AG04449 (cell line): ENCODE results near the gene ZFR2.

Experiments used
- CTCF ChIA-PET: fragments of 350-600 bp; formaldehyde crosslinking; extraction: SDS; loops from one replicate; lab custom pipeline; 2021; ENCODE audit warnings: antibody characterized with exemption; lab: Yijun Ruan, JAX
- POLR2A ChIA-PET: fragments of 400-600, 350-600 bp; formaldehyde crosslinking; extraction: SDS; loops from one replicate; lab custom pipeline; 2020; ENCODE audit warnings: antibody characterized with exemption, inconsistent platforms; lab: Yijun Ruan, JAX
- DNase-seq: peaks from one replicate; pipeline ENCODE4 v3.0.0-alpha.2; 2010; ENCODE audit warnings: low read depth, low spot score
- H3K4me3 ChIP-seq: 2 replicates; pipeline ENCODE4 v1.5.1; 2011; ENCODE audit warnings: low read depth, mild to moderate bottlenecking, control low read depth, low read length
- TF ChIP-seq, protein P1 (sequence below): IDR thresholded peaks from one replicate; pipeline ENCODE4 v1.5.1; 2011; ENCODE audit warnings: mild to moderate bottlenecking, moderate library complexity, low read length, control low read depth, inconsistent platforms; ENCODE audit not compliant: insufficient read depth; ENCODE audit errors: missing control alignments

The ZFR2 gene

DNA sequence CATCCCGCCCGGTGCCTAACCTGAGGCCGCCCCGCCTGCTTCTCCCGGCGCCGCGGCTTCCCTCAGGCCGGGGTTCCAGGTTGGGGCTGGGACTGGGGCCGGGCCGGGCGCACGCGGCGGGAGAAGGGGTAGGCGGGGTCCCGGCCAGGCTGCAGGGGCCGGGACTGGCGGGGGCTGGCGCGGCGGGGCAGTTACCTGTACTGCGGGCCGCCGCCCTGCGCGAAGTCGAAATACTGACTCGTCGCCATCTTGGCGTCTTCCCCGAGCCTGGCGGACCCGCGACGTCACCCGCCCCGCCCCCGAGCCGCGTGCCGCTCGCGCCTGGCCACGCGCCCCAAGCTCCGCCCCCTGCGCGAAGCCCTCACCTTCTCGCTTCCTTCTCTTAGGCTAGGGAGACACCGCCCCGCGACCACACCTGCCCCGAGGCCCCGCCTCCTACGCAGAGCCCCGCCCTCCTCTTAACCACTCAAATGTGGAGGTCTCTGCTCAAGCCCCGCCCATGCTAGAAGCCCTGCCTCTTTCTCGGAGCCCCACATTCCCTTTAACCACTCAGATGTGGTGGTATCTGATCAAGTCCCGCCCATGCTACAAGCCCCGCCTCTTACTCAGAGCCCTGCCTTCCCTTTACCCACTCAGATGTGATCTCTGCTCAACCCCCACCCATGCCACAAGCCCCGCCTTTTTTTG is at the start of gene ZFR2:
Gene ZFR2, minus strand, starts transcription at position 269 of the 687 bp plus-strand sequence. Its CDS starts 21 bp downstream, at position 248.
- no peak for DNase-seq
- POLR2A ChIA-PET = no interaction called here
- TF ChIP-seq, protein P1, sequence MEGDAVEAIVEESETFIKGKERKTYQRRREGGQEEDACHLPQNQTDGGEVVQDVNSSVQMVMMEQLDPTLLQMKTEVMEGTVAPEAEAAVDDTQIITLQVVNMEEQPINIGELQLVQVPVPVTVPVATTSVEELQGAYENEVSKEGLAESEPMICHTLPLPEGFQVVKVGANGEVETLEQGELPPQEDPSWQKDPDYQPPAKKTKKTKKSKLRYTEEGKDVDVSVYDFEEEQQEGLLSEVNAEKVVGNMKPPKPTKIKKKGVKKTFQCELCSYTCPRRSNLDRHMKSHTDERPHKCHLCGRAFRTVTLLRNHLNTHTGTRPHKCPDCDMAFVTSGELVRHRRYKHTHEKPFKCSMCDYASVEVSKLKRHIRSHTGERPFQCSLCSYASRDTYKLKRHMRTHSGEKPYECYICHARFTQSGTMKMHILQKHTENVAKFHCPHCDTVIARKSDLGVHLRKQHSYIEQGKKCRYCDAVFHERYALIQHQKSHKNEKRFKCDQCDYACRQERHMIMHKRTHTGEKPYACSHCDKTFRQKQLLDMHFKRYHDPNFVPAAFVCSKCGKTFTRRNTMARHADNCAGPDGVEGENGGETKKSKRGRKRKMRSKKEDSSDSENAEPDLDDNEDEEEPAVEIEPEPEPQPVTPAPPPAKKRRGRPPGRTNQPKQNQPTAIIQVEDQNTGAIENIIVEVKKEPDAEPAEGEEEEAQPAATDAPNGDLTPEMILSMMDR = no peak
- no peak within 1 kb of the TSS for H3K4me3 ChIP-seq
- CTCF ChIA-PET = no interaction called here

- ChIA-PET CTCF (no interaction called here), POLR2A (no interaction called here)
- H3K4me3 ChIP-seq = no peak overlapping the region
- TF ChIP-seq, protein P1 = no peak
- no peak for DNase-seq
Measured at GRCh38 chr19:3916033-3916432, 47.2 kb upstream of the ZFR2 start.

- DNase-seq = no peak
- TF ChIP-seq, protein P1 = no peak
- no peak overlapping the region for H3K4me3 ChIP-seq
- ChIA-PET POLR2A (no interaction called here), CTCF (no interaction called here)
Measured at GRCh38 chr19:3914199-3914598, 45.4 kb upstream of the ZFR2 start.

DNA sequence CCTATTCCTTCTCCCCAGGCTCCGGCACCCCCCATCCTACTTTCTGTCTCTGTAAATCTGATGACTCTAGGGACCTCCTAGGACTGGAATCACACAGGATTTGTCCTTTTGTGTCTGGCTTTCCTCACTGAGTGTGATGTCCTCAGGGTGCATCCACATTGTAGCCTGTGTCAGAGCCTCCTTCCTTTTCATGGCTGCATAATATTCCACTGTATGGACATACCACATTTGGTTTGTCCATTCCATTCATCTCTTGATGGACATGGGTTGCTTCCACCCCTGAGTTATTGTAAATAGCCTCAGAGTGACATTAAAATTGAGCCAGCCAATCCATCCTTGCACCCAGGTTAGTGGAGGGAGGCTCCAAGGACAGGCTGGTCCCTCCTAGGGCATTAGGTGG is 41.3 kb upstream of the ZFR2 start:
- TF ChIP-seq, protein P1 = no peak
- ChIA-PET CTCF (no interaction called here), POLR2A (no interaction called here)
- no peak overlapping the region for H3K4me3 ChIP-seq
- no peak for DNase-seq

GRCh38 chr19:3908266-3909054 is 39.6 kb upstream of the ZFR2 start:
- no peak for DNase-seq
- CTCF ChIA-PET = no interaction called here
- POLR2A ChIA-PET = no interaction called here

DNA sequence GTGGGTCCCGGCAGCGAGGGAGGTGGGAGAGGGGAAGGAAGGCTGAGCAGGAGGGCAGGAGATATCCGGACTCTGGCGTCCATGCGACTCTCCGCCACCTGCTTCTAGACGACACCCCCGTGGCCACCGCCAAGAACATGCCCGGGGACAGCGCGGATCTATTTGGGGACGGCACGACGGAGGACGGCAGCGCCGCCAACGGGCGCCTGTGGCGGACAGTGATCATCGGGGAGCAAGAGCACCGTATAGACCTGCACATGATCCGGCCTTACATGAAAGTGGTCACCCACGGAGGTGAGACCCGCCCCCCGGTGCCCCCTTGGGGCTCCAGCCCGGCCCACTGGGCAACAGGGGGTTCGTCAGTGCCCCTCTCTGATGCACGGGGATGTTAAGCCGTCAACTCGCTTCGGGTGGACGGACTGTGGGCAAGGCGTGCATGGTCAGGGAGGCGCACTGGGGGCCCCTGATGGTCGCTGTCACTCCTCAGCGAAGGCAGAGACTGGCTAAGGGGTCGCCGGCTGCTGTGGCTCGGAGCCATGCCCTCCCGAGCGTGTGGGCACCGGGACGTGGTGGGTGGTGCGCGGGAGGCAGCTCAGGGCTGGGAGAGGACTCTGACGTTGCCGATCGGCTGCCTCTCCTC is 38.9 kb upstream of the ZFR2 start:
- TF ChIP-seq, protein P1 = no peak
- CTCF ChIA-PET = no interaction called here
- H3K4me3 ChIP-seq = no peak overlapping the region
- POLR2A ChIA-PET = no interaction called here
- no peak for DNase-seq

More at GRCh38 chr19:3908266-3909054, 39.6 kb upstream of the ZFR2 start:
- TF ChIP-seq, protein P1 = no peak
- H3K4me3 ChIP-seq = no peak overlapping the region
